HG02884 (cell line): ENCODE data around the gene CHP2.
"Not testable (repeated sequence)": the region's sequence is repeated elsewhere in the genome, so short reads cannot be mapped to it uniquely, and the experiment has no call there.

Experiments
- ATAC-seq: cut with Tn5 transposase; IDR thresholded peaks from one replicate; pipeline ENCODE4 v1.9.1; 2021; ENCODE audit warnings: mild to moderate bottlenecking, moderate library complexity; ENCODE audit not compliant: unreplicated experiment

Gene CHP2

GRCh38 chr16:23742766-23743165 lies 12.1 kb upstream of the CHP2 start:
- no peak for ATAC-seq

- ATAC-seq: no peak
Measured at GRCh38 chr16:23745263-23745662, 9.6 kb upstream of the CHP2 start.

- ATAC-seq: no peak
Measured at GRCh38 chr16:23748630-23749029, 6.2 kb upstream of the CHP2 start.

GRCh38 chr16:23751053-23751452 lies 3.8 kb upstream of the CHP2 start:
- ATAC-seq: not testable (repeated sequence)

- ATAC-seq: no peak
Measured at GRCh38 chr16:23753908-23754593, 775 bp upstream of the CHP2 start.

GRCh38 chr16:23755484-23755809 lies 621 bp downstream of the CHP2 start:
- ATAC-seq: no peak

- no peak for ATAC-seq
Measured at GRCh38 chr16:23757116-23757515, 2.3 kb downstream of the CHP2 start.

- no peak for ATAC-seq
Measured at GRCh38 chr16:23757937-23758619, 3.3 kb downstream of the CHP2 start.

GRCh38 chr16:23765933-23766332 lies 11.1 kb downstream of the CHP2 start:
- no peak for ATAC-seq

- ATAC-seq: no peak
Measured at GRCh38 chr16:23768581-23768980, 13.8 kb downstream of the CHP2 start.

GRCh38 chr16:23771027-23771426 lies 16.2 kb downstream of the CHP2 start:
- no peak for ATAC-seq

GRCh38 chr16:23771642-23772041 lies 16.8 kb downstream of the CHP2 start:
- ATAC-seq: no peak

GRCh38 chr16:23773339-23773738 lies 18.5 kb downstream of the CHP2 start:
- no peak for ATAC-seq

- no peak for ATAC-seq
Measured at GRCh38 chr16:23781176-23781575, 26.4 kb downstream of the CHP2 start.

- no peak for ATAC-seq
Measured at GRCh38 chr16:23784811-23785447, 30.1 kb downstream of the CHP2 start.

GRCh38 chr16:23785842-23786241 lies 31.0 kb downstream of the CHP2 start:
- no peak for ATAC-seq

GRCh38 chr16:23786964-23787561 lies 32.2 kb downstream of the CHP2 start:
- ATAC-seq: no peak

- no peak for ATAC-seq
Measured at GRCh38 chr16:23788685-23789084, 33.9 kb downstream of the CHP2 start.

GRCh38 chr16:23795378-23795777 lies 40.6 kb downstream of the CHP2 start:
- ATAC-seq: no peak

- ATAC-seq: no peak
Measured at GRCh38 chr16:23796941-23797340, 42.1 kb downstream of the CHP2 start.

- no peak for ATAC-seq
Measured at GRCh38 chr16:23801378-23801777, 46.6 kb downstream of the CHP2 start.

GRCh38 chr16:23802776-23803175 lies 48.0 kb downstream of the CHP2 start:
- no peak for ATAC-seq
